ENCODE results near the gene CXCL12. TPM values are rescaled to one million over a fixed set of nuclear protein-coding genes. Genes with fewer than 3 reads are reported as not detected.

The CXCL12 gene
- total RNA-seq, 1 donor from 2014 or later, result 130 TPM

DNA sequence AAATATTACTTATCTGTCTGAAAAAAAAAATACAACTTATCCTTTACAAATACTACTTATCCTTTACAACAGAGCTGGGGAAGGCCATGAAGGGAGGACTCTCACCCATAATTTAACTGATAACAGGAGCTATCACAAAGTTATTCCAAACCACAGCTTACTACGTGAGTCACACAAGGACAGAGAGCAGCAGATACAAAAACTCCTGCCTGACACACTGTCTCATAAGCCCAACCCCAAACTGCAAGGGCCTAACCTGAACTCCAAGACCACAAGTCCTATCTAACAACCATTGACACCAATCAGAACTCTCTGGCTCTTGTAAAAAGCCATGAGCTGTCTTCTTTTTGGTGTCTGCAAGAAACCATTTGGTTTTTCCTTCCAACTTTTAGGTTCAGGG, 28.5 kb upstream of the CXCL12 start:
- H3K4me1 ChIP-seq, result peaks cover 11% of the 10 kb centered on the region
- peaks cover 28% of the 10 kb centered on the region for H3K9me3 ChIP-seq (replicated peaks)
- no peak for DNase-seq
- intact Hi-C loops (cut with micrococcal nuclease), result no loop called here
- no peak overlapping the region for H3K4me3 ChIP-seq
- TF ChIP-seq, protein P1, sequence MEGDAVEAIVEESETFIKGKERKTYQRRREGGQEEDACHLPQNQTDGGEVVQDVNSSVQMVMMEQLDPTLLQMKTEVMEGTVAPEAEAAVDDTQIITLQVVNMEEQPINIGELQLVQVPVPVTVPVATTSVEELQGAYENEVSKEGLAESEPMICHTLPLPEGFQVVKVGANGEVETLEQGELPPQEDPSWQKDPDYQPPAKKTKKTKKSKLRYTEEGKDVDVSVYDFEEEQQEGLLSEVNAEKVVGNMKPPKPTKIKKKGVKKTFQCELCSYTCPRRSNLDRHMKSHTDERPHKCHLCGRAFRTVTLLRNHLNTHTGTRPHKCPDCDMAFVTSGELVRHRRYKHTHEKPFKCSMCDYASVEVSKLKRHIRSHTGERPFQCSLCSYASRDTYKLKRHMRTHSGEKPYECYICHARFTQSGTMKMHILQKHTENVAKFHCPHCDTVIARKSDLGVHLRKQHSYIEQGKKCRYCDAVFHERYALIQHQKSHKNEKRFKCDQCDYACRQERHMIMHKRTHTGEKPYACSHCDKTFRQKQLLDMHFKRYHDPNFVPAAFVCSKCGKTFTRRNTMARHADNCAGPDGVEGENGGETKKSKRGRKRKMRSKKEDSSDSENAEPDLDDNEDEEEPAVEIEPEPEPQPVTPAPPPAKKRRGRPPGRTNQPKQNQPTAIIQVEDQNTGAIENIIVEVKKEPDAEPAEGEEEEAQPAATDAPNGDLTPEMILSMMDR (IDR thresholded peaks at IDR 0.05; ENCODE audit: borderline replicate concordance), result no peak
- H3K36me3 ChIP-seq, result no peaks in the 10 kb centered on the region
- H3K27me3 ChIP-seq (ENCODE audit: low read depth), result peaks cover 6% of the 10 kb centered on the region
- no peak overlapping the region for H3K27ac ChIP-seq (replicated peaks)

DNA sequence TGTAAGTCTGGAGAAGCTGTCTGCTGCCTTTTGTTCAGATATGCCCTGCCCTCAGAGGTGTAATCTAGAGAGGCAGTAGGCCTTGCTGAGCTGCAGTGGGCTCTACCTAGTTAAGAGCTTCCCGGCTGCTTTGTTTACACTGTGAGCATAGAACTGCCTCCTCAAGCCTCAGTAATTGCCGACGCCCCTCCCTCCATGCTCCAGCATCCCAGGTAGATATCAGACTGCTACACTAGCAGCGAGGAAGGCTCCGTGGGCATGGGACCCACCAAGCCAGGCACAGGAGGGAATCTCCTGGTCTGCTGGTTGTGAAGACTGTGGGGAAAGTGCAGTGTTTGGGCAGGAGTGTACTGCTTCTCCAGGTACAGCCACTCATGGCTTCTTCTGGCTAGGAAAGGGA, 26.4 kb upstream of the CXCL12 start:
- no peak for DNase-seq
- Histone ChIP-seq H3K36me3 (no peaks in the 10 kb centered on the region), H3K27ac (replicated peaks) (no peak overlapping the region), H3K4me1 (peaks cover under 1% of the 10 kb centered on the region), H3K27me3 (ENCODE audit: low read depth) (peaks cover 6% of the 10 kb centered on the region), H3K4me3 (no peak overlapping the region), H3K9me3 (replicated peaks) (peaks cover 29% of the 10 kb centered on the region)
- TF ChIP-seq, protein P1 (IDR thresholded peaks at IDR 0.05; ENCODE audit: borderline replicate concordance), result no peak
- intact Hi-C loops (cut with micrococcal nuclease), result no loop called here

DNA sequence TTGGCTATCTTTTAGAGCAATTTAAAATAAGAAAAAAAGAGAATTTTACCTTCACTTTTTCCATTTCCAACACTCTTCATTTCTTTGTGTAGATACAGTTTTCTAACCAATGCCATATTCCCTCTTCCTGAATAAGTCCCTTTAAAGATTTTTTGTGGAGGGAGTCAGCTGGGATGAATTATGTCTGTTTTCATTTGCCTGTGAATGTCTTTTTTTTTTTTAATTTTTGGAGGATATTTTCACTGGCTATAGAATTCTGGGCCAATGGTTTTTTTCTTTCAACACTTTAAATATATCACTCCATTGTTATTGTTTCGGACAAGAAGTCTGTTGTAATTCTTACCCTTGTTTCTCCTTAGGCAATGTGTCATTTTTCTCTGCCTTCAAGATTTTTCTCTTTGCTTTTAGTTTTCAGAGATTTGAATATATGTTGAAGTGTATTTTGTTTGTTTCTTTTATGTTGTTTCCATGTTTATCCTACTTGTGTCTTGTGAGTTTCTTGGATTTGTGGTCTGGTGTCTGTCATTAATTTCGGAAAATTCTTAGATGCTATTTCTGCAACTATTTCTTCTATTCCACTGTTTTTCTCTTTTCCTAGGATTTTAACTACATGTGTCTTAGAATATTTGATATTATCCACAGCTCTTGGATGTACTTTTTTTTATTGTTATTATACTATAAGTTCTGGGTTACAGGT, 20.0 kb upstream of the CXCL12 start:
- H3K36me3 ChIP-seq, result no peaks in the 10 kb centered on the region
- no peaks in the 10 kb centered on the region for H3K27me3 ChIP-seq (ENCODE audit: low read depth)
- no peaks in the 10 kb centered on the region for H3K4me1 ChIP-seq
- H3K9me3 ChIP-seq (replicated peaks), result peaks cover 14% of the 10 kb centered on the region
- intact Hi-C loops (cut with micrococcal nuclease), result no loop called here
- DNase-seq, result no peak
- TF ChIP-seq, protein P1 (IDR thresholded peaks at IDR 0.05; ENCODE audit: borderline replicate concordance), result no peak
- H3K27ac ChIP-seq (replicated peaks), result no peak overlapping the region
- no peak overlapping the region for H3K4me3 ChIP-seq

DNA sequence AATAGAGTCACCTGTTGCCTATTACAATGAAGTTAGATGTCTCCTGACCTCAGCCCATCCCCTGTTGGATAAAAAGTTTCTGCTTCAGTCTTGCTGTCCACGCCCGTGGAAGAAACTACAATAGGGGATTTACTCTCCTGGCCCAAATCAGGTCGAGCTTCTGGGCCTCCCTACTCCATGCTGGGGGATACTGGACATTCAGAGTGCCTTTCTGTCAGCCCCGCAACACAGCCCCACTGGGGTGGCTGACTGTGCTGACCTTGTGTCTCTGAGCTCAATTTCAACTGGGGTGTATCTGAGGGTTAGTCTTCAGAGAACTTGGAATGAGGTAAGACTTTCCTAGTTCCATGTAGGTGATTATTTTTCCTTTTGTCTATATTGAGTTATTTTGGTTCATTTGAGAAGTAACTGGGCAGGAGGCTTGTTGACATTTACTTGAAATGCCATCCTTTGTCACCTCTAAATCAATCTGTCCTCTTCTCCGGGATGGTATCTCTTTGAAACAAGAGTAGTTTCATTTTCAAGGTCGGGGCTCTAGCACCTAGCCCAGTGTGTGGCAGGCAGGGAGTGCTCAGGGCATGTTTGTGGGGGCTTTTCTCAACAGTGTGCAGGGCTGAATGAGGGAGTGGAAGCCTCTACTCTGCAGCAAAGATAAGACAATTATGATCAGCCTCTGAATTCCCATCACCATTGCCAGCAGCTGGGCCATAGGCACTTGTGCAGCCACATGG, 17.7 kb upstream of the CXCL12 start:
- Histone ChIP-seq H3K4me3 (no peak overlapping the region), H3K9me3 (replicated peaks) (peaks cover 14% of the 10 kb centered on the region), H3K4me1 (no peaks in the 10 kb centered on the region), H3K27me3 (ENCODE audit: low read depth) (peaks cover 15% of the 10 kb centered on the region), H3K27ac (replicated peaks) (no peak overlapping the region), H3K36me3 (no peaks in the 10 kb centered on the region)
- intact Hi-C loops (cut with micrococcal nuclease), result no loop called here
- no peak for DNase-seq
- TF ChIP-seq, protein P1 (IDR thresholded peaks at IDR 0.05; ENCODE audit: borderline replicate concordance), result no peak

DNA sequence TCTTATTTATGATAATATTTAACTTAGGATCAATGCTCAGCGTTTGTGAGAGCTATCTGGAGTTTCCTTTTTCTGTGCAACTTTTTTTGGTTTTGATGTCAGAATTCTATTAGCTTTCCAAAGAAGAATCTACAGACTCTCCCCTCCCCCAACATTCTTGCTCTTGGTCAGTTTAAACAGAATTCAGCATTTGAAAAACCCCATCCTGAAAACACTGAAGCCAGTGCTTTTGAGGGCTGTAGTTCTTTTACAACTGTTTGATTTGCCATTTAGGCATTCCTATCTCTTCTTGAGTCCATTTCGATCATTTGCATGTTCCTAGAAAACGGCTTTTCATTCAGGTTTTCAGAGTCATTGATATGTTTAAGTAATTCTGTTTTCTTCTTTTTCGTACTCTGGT, 15.6 kb upstream of the CXCL12 start:
- no peaks in the 10 kb centered on the region for H3K36me3 ChIP-seq
- intact Hi-C loops (cut with micrococcal nuclease), result no loop called here
- H3K4me3 ChIP-seq, result no peak overlapping the region
- H3K4me1 ChIP-seq, result no peaks in the 10 kb centered on the region
- peaks cover 11% of the 10 kb centered on the region for H3K9me3 ChIP-seq (replicated peaks)
- TF ChIP-seq, protein P1 (IDR thresholded peaks at IDR 0.05; ENCODE audit: borderline replicate concordance), result no peak
- H3K27ac ChIP-seq (replicated peaks), result no peak overlapping the region
- DNase-seq, result no peak
- peaks cover 17% of the 10 kb centered on the region for H3K27me3 ChIP-seq (ENCODE audit: low read depth)
